Ureter (tissue), 1 donor: ENCODE measurements around the gene SPATA6L. TPM values are rescaled to one million over a fixed set of nuclear protein-coding genes. Genes with fewer than 3 reads are reported as not detected.

Experiments
- DNase-seq: peaks from one replicate; pipeline ENCODE4 v3.0.0-alpha.2; 2020; ENCODE audit warnings: low spot score
- total RNA-seq: library from RNA; stranded (reverse); gene quantifications from one replicate; pipeline ENCODE4 v1.2.4, GENCODE V29; 2023
- donor health status: DM: yes; HTN: yes; CAD: no.

Gene SPATA6L
- total RNA-seq, 1 donor from 2014 or later, result 23.1 TPM

DNA sequence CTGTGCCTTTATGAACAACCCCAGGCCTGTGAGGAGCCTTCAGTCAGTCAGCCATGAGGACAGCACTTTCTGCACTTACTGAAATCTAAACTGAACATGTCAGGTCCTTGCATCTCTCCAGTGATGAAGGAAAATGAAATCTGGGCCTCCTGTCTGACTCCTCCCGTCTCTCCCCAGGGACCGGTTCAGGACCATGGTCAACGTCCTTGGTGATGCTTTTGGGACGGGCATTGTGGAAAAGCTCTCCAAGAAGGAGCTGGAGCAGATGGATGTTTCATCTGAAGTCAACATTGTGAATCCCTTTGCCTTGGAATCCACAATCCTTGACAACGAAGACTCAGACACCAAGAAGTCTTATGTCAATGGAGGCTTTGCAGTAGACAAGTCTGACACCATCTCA, 81.1 kb downstream of the SPATA6L start:
- DNase-seq, result no peak

GRCh38 chr9:4584636-4585035, 81.6 kb downstream of the SPATA6L start:
- no peak for DNase-seq

GRCh38 chr9:4583001-4583400, 83.3 kb downstream of the SPATA6L start:
- no peak for DNase-seq

DNA sequence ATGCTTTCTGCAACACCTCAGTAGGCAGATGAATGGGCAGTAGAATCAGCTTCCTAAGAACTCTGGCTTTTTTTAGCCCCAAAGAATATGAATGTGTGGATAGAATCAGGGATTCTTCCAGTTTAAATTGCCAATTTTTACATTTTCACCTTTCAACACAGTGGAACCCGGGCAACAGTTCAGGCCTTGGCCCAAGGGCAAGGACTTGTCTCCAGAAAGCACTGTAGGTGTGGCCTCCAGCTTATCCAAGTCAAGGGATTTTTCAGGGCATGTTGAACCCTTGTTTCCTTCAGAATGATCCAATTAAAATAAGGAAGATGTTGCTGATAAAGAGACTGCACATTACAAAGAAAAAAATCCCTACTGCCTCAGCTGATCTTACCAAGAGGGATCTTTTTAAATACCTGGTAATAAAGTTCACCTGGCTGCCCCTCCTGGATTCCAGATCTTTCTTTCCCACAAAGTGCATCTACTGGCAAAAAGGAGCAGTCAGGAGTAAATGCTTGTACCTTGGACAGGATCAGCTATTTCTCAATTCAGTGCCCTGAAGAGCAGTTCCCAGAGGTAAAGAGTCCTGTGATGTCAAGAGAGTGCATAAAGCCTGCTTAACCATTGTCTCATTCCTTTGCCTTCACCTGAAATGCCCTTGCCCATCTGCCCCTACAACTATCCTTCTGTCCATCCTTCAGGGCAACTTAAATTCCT, 84.3 kb downstream of the SPATA6L start:
- no peak for DNase-seq

DNA sequence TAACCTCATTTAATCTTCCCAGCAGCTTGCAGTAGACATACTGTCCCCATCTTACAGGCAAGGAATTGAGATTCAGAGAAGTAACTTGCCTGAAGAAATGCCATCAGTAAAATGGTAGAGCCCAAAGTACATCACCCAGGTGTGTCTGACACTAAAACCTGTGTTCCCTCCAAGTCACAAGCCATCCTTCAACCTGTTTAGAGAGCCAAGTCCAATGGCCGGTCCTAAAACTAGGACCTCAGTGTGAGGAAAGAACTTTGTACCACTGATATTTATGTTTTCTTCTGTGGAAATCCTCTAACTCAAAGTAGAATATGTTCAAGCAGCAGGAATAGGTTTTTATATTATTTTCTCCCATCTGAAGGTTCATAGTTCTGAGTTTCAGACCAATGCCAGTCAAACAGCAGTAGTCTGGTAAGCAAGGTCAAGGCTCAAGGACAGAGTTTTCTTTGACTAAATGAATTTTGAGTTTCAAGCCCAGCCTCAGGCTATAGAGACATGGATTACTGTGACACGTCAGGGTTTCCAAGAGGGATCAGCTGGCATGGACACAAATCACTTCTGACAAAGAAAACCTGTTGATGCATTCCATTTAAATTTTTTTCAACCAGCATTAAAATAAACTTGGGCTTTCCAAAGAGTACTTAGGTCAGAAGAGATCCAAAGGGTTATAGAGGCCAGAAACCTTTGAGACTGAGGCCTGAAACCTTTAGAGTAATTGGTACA, 85.1 kb downstream of the SPATA6L start:
- no peak for DNase-seq

GRCh38 chr9:4579001-4579400, 87.3 kb downstream of the SPATA6L start:
- no peak for DNase-seq

DNA sequence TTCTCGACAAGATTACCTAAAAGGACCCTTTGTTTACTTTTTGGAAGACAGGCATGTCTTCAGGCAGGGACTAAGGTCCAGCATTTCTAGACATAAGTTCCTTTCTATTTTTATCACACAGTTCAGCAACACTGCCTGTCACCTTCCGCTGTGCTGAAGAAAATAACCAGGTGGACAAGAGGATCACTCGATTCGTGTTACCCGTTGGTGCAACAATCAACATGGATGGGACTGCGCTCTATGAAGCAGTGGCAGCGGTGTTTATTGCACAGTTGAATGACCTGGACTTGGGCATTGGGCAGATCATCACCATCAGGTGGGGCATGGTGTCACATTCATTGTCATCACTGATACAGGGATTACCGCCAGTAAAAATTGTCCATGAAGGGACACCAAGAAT, 89.8 kb downstream of the SPATA6L start:
- no peak for DNase-seq

DNA sequence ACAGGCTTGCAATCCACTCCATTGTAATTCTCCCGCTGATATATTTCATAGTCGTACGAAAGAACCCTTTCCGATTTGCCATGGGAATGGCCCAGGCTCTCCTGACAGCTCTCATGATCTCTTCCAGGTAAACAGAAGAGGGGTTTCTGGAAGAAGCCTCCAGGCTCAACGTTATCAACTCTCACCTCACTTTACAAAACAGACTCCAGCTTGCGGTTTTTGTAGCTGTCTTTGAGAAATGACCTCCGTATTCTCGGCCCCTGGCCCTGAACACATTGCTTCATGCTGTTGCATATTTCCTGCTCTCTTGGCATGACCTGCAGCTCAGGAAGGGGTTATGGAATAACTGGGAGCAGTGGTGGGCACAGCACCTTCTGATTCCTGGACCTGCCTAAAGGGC, 90.3 kb downstream of the SPATA6L start:
- DNase-seq, result no peak

DNA sequence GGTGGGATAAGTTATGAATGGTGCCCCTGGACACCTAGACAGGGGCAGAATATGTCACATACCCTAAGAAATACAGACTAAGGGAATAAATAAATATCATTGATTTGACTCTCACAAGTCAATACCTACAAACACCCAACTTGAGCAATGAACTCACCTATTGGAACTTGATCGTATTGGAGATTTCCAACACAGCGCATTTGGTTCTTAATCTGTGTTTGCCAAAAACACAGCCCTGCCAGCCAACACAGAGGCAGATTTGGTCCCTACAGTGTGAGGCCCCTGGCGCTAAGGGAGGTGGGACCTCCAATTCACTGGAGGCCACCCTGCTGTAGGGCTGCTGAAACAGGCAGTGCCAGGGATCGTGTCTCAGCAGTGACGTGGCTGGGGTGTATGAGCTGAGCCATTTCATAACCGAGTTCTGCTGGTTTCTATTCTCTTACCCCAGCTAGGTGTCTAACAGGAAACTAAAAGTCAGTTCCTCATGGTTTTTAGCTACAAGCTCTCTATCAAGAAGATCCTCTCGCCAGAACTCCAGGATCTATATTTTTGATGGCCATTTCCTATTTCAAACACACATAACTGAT, 91.5 kb downstream of the SPATA6L start:
- no peak for DNase-seq

GRCh38 chr9:4573634-4574389, 92.5 kb downstream of the SPATA6L start:
- DNase-seq, result no peak

DNA sequence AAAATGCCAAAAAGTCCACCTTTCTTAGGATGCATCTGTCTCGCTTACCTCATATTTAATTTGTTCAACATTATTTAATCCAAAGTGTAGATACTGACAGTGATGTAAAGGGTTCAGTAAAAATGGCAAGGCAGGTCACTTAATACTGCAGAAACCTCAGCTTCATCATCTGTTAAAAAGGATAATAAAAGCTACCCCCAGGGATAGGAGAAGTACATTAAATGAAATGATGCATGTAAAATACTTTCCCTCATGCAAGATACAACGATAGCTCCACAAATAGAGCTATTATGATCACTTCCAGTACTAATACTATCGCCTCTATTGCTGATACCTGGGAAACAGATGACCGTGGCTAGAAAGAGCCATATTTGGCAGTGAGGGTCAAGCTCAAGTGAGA, 93.1 kb downstream of the SPATA6L start:
- no peak for DNase-seq

DNA sequence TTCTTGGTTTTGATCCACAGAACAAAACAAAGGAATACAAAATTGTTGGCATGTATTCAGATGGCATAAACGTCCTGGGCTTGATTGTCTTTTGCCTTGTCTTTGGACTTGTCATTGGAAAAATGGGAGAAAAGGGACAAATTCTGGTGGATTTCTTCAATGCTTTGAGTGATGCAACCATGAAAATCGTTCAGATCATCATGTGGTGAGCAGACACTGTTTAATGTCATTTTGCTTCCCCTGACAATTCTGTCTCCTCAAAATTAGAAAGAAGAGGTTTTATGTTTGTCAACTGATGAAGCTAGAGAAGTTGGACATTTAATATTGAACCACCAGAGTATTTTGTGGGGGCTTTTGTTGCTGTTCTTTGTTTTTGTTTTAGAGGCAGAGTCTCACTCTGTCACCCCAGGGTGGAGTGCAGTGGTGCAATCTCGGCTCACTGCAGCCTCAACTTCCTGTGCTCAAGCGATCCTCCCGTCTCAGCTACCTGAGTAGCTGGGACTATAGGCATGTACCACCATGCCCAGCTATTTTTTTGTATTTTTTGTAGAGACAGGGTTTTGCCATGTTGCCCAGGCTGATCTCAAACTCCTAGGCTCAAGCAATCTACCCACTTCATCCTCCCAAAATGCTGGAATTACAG, 94.0 kb downstream of the SPATA6L start:
- DNase-seq, result no peak

- DNase-seq, result no peak
Measured at GRCh38 chr9:4569101-4569500, 97.2 kb downstream of the SPATA6L start.

DNA sequence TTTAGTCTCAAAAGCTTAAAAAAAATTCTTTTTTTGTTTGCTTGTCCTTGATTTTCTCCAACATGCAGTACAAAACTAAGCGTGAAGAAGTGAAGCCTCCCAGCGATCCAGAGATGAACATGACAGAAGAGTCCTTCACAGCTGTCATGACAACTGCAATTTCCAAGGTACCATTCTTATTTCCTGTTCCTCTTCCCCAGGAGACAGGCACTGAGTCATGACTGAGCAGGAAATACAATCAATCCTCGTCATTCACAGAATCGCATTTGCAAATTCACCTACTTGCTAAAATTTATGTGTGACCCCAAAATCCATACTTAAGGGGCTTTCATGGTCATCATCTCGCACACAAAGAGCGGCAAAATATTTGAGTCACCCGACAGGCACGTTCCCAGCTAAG, 98.7 kb downstream of the SPATA6L start:
- no peak for DNase-seq

- DNase-seq, result no peak
Measured at GRCh38 chr9:4566806-4567205, 99.5 kb downstream of the SPATA6L start.

GRCh38 chr9:4563105-4563504, 103.2 kb downstream of the SPATA6L start:
- DNase-seq, result no peak

GRCh38 chr9:4559261-4560182, 106.8 kb downstream of the SPATA6L start:
- DNase-seq, result no peak

DNA sequence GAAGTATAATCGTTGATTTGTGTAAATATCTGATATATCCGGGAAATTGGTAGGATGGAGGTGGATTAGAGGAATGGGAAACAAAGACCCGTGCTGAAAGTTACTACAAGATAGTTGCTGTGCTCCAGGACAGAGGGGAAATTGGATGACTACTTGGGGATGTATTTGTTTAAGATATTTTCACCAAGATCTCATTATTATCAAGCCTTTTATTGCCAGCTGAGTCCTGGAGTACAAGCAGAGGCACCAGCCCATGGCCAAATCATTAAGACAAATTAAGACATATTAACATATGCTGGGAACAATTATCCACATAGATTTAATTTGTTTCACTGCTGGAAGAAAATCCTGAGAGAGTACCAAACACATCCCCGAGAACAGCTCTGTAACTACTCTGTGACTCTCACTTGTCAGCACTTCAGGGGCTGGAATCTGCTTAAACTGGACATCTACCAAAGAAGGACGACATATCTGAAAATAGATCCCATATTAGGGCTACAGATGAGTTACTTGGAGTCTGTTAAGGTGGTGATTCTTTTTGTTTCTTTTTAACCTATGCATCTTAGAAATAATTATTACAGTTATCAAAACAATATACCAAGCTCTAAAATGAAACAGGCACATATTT, 107.8 kb downstream of the SPATA6L start:
- no peak for DNase-seq

DNA sequence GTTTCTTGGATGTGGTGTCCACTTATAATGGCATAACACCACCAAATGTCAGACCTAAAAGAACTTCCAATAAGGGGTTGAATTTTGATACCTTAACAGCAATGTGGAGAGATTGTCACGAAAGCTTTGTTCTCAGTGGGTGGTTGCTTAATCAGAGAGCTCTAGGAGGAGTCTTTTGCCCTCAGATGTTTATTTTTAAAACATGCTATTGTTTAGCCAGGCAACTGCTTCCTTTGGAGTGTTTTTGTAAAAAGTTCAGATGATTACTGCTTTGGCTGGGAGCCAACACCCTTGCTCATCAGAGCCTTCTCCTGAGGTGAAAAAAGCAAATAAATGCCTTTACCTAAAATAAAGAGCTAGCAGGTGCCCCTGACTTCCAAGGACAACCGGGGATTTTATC, 111.0 kb downstream of the SPATA6L start:
- DNase-seq, result no peak

DNA sequence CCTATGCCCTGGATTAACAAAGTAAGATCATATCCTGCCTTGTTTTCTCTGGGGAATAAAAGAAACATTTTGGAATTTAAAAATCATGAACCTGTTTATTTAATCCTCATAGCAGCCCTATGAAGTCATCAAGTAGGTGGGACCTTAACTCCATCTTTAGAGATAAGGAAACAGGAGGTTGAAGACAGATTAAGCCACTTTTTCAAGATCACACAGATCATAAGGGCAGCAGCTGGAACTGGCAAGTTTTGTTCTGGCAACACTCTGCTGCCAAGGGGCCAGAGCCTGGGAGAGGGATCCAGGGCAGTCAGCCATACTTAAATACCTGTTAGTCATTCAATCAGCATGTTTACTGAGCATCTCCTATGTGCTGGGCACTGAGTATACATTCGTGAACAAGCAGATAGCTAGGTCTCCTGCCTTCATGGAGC, 112.3 kb downstream of the SPATA6L start:
- no peak for DNase-seq
